Uterus (tissue), 4 donors: Measurements from ENCODE around the gene SERTAD1. TPM values are rescaled to one million over a fixed set of nuclear protein-coding genes. Genes with fewer than 3 reads are reported as not detected.
"Not testable (repeated sequence)": the region's sequence is repeated elsewhere in the genome, so short reads cannot be mapped to it uniquely, and the experiment has no call there.

ENCODE experiments used
- DNase-seq, 2 donors: peaks; one replicate each; pipeline ENCODE4 v3.0.0-alpha.2; 2019 to 2020
- H3K27ac ChIP-seq, 2 donors: fragments of 200-600 bp; sonication (generic); 1 replicate in 1 of 2; 2 replicates in 1 of 2; pipeline ENCODE4 v1.5.1; 2016 to 2018
- H3K27me3 ChIP-seq, 2 donors: fragments of 200-600 bp; sonication (generic); one replicate each; pipeline ENCODE4 v1.5.1; 2018 to 2019; ENCODE audit warnings: control low read depth in 1 of 2
- H3K36me3 ChIP-seq, 2 donors: fragments of 200-600 bp; sonication (generic); one replicate each; pipeline ENCODE4 v1.5.1; 2019; ENCODE audit warnings: control low read depth in 1 of 2
- H3K4me1 ChIP-seq, 2 donors: fragments of 200-600 bp; sonication (generic); one replicate each; pipeline ENCODE4 v1.5.1; 2018 to 2019; ENCODE audit warnings: control low read depth in 1 of 2
- H3K4me3 ChIP-seq, 2 donors: fragments of 200-600 bp; sonication (generic); 1 replicate in 1 of 2; 2 replicates in 1 of 2; pipeline ENCODE4 v1.5.1; 2018 to 2019; ENCODE audit warnings: mild to moderate bottlenecking in 1 of 2
- H3K9me3 ChIP-seq, 2 donors: fragments of 200-600 bp; sonication (generic); one replicate each; pipeline ENCODE4 v1.5.1; 2019; ENCODE audit warnings: control low read depth in 1 of 2
- POLR2A ChIP-seq, 2 donors: fragments of 450-650 bp; IDR thresholded peaks; one replicate each; pipeline ENCODE4 v1.6.1; 2016; ENCODE audit warnings: antibody characterized with exemption in 2 of 2, mild to moderate bottlenecking in 1 of 2, moderate library complexity in 1 of 2
- intact Hi-C: fragments of 100-400 bp; cut with DNase I; formaldehyde crosslinking; loops from one replicate; pipeline ENCODE4 v1.15.1; 2023; ENCODE audit warnings: low total_unique reads
- total RNA-seq, 4 donors: library from RNA; depleted of rRNA in 3 of 4; stranded (reverse); fragments of >200 nt in 3 of 4; gene quantifications; one replicate each; pipeline versions ENCODE4 v1.1.0 to v1.2.4, GENCODE V29; 2014 to 2023
- TF ChIP-seq, protein P1 (sequence below), 4 experiments: fragments of 200-600 bp in 2 of 4; fragments of 450-650 bp in 2 of 4; sonication (generic) in 2 of 4; IDR thresholded peaks; one replicate each; pipeline ENCODE4 v1.5.1; 2016 to 2019; ENCODE audit warnings: antibody characterized with exemption in 4 of 4, mild to moderate bottlenecking in 2 of 4, moderate library complexity in 1 of 4
- donor health status: DM: yes; HTN: yes; CAD: no.

SERTAD1 gene
- total RNA-seq, 4 donors from 2014 or later = 3.1 to 18.4 (median 15.8) TPM

DNA sequence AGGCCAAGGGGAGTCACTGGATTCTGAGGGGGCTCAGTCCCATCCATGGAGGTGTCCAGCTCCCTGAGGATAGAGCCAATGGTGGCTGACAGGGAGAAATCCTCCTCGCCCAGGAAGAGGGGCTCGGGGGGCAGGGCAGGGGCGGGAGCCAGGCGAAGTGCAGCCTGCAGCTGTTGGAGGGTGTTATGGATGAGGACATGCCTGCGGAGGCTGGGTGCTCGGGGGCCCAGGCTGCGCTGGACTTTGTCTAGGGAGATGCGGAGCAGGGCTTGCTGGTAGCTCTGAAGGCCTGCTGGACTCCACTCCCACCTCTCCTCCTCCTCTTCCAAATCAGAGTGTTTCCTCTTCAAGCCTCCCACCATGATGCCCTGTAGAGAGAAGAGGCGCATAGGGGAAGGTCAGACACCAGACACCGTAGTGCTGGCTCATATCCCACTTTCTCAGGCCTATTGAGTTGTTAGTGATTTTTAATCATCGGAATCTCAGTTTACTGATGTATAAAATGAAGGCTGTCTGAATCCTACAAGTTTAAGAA lies 16.0 kb upstream of the SERTAD1 start:
- no peaks in the 10 kb centered on the region for H3K27me3 ChIP-seq
- no peaks in the 10 kb centered on the region for H3K36me3 ChIP-seq
- H3K4me3 ChIP-seq = no peak overlapping the region
- intact Hi-C loops = no loop called here
- no peak for DNase-seq
- no peaks in the 10 kb centered on the region for H3K9me3 ChIP-seq
- peak overlapping the region; percentile 95 to 98 for H3K27ac ChIP-seq
- no peak for TF ChIP-seq POLR2A (IDR thresholded peaks at IDR 0.05)
- TF ChIP-seq, protein P1, sequence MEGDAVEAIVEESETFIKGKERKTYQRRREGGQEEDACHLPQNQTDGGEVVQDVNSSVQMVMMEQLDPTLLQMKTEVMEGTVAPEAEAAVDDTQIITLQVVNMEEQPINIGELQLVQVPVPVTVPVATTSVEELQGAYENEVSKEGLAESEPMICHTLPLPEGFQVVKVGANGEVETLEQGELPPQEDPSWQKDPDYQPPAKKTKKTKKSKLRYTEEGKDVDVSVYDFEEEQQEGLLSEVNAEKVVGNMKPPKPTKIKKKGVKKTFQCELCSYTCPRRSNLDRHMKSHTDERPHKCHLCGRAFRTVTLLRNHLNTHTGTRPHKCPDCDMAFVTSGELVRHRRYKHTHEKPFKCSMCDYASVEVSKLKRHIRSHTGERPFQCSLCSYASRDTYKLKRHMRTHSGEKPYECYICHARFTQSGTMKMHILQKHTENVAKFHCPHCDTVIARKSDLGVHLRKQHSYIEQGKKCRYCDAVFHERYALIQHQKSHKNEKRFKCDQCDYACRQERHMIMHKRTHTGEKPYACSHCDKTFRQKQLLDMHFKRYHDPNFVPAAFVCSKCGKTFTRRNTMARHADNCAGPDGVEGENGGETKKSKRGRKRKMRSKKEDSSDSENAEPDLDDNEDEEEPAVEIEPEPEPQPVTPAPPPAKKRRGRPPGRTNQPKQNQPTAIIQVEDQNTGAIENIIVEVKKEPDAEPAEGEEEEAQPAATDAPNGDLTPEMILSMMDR (IDR thresholded peaks at IDR 0.05) = no peak
- peaks cover 0 to 6% of the 10 kb centered on the region in 2 donors for H3K4me1 ChIP-seq

DNA sequence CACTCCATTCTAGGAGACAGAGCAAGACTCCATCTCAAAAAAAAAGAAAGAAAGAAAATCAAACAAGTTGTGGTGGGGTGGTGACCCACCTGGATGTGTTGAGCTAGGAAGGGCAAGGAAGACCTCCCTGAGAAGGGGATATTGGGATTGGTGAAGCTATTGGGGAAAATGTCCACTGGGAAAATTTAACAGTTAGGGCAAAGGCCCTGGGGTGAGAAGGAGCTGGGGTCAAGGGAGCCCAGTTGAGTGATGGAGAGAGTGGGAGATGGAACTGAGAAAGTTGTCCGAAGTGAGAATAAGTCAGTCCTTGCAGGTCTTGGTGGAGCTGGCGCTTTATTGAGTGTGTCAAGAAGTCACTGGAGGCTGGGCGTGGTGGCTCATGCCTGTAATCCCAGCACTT lies 12.5 kb upstream of the SERTAD1 start:
- H3K27ac ChIP-seq = no peak overlapping the region
- intact Hi-C loops = no loop called here
- H3K4me1 ChIP-seq = peaks cover 0 to 9% of the 10 kb centered on the region in 2 donors
- TF ChIP-seq, protein P1 (IDR thresholded peaks at IDR 0.05) = no peak
- TF ChIP-seq POLR2A (IDR thresholded peaks at IDR 0.05) = no peak
- H3K36me3 ChIP-seq = no peaks in the 10 kb centered on the region
- no peak overlapping the region for H3K4me3 ChIP-seq
- H3K27me3 ChIP-seq = no peaks in the 10 kb centered on the region
- no peaks in the 10 kb centered on the region for H3K9me3 ChIP-seq
- no peak for DNase-seq

DNA sequence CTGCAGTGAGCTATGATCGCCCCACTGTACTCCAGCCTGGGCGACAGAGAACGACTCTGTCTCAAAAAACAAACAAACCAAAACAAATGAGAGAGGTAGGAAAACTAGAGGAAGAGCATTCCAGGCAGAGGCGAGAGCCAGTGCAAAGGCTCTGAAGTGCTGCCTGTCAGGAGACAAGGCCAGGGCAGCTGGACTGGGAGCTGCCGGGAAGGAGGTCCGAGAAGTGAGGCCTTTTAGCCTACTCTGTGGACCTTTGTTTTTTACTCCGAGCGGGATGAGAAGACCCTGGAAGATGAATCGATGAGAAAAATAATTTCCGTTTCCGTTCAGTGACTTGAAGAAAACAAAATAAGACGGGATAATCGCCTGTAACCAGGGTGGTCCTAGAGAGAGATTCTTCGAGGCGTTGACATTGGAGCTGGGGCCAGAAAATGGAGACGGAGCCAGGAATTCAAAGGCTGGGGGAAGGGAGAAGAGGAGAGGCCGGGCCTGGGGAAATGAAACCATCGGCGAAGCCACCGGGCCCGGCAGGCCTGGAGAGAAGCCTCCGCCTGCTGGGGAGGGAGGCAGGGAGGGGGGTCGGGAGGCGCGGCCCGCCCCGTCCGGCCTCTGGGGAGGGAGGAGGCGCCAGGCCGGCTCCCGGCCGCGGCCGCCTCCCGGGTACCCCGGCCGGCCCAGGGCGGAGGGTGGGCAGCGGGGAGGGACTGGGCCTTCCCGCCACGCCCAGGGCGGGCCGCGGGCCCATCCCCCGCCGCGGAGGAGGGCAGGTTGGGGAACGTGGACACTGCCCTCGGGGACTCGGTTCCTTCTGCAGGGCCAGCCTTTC lies 7.8 kb upstream of the SERTAD1 start:
- peak; percentile 90 to 92 for DNase-seq
- H3K4me3 ChIP-seq = peak overlapping the region; percentile 38 to 46
- H3K4me1 ChIP-seq = peaks cover 0 to 3% of the 10 kb centered on the region in 2 donors
- TF ChIP-seq POLR2A (IDR thresholded peaks at IDR 0.05) = peak; percentile 45 to 68
- TF ChIP-seq, protein P1 (IDR thresholded peaks at IDR 0.05) = no peak
- H3K27me3 ChIP-seq = no peaks in the 10 kb centered on the region
- H3K9me3 ChIP-seq = no peaks in the 10 kb centered on the region
- intact Hi-C loops = no loop called here
- no peaks in the 10 kb centered on the region for H3K36me3 ChIP-seq
- peak overlapping the region; percentile 92 to 99 for H3K27ac ChIP-seq

DNA sequence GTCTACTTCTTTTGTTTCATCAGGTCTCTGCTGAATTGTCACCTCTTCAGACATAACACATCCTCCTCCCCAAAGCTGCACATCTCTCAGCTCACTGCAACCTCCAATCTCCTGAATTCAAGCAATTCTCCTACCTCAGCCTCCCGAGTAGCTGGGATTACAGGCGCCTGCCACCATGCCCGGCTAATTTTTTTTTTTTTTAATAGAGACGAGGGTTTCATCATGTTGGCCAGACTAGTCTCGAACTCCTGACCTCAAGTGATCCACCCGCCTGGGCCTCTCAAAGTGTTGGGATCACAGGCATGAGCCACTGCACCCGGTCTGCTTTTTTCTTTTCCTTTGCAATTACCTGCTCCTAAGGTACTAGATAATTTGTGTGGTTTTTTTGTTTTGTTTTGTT lies 7.0 kb upstream of the SERTAD1 start:
- H3K9me3 ChIP-seq, H3K36me3 ChIP-seq, H3K4me1 ChIP-seq, H3K27me3 ChIP-seq, intact Hi-C loops, DNase-seq: not testable (repeated sequence)
- Histone ChIP-seq H3K4me3 (peak overlapping the region; percentile 38 to 46), H3K27ac (peak overlapping the region; percentile 92 to 99)

DNA sequence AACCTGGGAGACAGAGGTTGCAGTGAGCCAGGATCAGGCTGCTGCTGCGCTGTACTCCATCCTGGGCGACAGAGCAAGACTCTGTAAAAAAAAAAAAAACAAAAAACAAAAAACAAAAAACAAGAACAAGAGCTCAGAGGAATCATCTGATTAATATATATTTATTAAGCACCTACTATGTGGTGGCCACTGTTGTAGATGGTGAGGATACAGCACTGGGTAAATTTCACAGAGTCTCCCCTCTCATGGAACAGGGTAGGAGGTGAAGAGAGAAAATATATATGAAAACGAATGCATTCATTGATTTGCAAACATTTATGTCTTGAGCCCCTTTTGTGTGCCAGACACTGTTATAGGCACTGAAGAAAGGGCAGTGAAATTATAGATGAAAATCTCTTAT lies 5.9 kb upstream of the SERTAD1 start:
- peak overlapping the region; percentile 92 to 99 for H3K27ac ChIP-seq
- H3K9me3 ChIP-seq = no peaks in the 10 kb centered on the region
- TF ChIP-seq, protein P1 (IDR thresholded peaks at IDR 0.05) = no peak
- no peak for TF ChIP-seq POLR2A (IDR thresholded peaks at IDR 0.05)
- H3K36me3 ChIP-seq = no peaks in the 10 kb centered on the region
- no peak overlapping the region for H3K4me3 ChIP-seq
- H3K4me1 ChIP-seq = peaks cover 0 to 3% of the 10 kb centered on the region in 2 donors
- intact Hi-C loops = no loop called here
- no peak for DNase-seq
- no peaks in the 10 kb centered on the region for H3K27me3 ChIP-seq

DNA sequence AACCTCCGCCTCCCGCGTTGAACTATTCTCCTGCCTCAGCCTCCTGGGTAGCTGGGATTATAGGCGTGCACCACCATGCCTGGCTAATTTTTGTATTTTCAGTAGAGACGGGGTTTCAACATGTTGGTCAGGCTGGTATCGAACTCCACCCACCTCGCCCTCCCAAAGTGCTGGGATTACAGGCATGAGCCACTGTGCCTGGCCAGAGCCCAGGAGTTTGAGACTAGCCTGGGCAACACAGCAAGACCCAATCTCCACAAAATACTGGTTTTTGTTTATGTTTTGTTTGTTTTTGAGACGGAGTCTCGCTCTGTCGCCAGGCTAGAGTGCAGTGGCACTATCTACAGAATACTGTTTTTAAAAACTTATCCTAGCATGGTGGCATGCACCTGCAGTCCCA lies 4.5 kb upstream of the SERTAD1 start:
- H3K27ac ChIP-seq, H3K4me3 ChIP-seq, H3K9me3 ChIP-seq, DNase-seq, H3K27me3 ChIP-seq, intact Hi-C loops, H3K4me1 ChIP-seq, H3K36me3 ChIP-seq: not testable (repeated sequence)

DNA sequence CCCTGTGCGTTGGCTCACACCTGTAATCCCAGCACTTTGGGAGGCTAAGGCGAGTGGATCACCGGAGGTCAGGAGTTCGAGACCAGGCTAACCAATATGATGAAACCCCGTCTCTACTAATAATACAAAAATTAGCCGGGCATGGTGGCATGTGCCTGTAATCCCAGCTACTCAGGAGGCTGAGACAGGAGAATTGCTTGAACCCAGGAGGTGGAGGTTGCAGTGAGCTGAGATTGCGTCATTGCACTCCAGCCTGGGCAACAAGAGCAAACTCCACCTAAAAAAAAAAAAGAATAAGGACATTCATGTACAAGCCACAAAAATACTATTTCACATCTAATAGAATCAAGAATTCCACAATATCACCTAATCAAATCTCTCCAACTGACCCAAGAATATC lies 2.4 kb upstream of the SERTAD1 start:
- H3K4me1 ChIP-seq, H3K36me3 ChIP-seq, H3K4me3 ChIP-seq, intact Hi-C loops, H3K9me3 ChIP-seq, H3K27me3 ChIP-seq, DNase-seq, H3K27ac ChIP-seq: not testable (repeated sequence)
